Measurements from ENCODE around the gene OR8G1.
"Not testable (repeated sequence)": the region's sequence is repeated elsewhere in the genome, so short reads cannot be mapped to it uniquely, and the experiment has no call there.

OR8G1 gene

DNA sequence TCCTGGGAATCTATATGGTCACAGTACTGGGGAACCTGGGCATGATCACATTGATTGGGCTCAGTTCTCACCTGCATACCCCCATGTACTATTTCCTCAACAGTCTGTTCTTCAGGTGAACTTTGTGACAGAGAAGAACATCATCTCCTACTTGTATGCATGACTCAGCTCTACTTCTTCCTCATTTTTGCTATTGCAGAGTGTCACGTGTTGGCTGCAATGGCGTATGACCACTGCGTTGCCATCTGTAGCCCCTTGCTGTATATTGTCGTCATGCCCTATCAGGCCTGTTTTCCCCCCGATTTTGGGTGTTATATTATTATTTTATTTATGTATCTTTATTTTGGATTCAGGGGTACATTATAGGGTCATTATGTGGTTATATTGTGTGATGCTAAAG, 2.4 kb upstream of the OR8G1 start:
- no peak for DNase-seq (ENCODE audit: low read depth)

DNA sequence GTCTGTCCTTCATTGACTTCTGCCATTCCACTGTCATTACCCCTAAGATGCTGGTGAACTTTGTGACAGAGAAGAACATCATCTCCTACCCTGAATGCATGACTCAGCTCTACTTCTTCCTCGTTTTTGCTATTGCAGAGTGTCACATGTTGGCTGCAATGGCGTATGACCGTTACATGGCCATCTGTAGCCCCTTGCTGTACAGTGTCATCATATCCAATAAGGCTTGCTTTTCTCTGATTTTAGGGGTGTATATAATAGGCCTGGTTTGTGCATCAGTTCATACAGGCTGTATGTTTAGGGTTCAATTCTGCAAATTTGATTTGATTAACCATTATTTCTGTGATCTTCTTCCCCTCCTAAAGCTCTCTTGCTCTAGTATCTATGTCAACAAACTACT, 9.0 kb downstream of the OR8G1 start:
- DNase-seq (ENCODE audit: low read depth), result not testable (repeated sequence)

DNA sequence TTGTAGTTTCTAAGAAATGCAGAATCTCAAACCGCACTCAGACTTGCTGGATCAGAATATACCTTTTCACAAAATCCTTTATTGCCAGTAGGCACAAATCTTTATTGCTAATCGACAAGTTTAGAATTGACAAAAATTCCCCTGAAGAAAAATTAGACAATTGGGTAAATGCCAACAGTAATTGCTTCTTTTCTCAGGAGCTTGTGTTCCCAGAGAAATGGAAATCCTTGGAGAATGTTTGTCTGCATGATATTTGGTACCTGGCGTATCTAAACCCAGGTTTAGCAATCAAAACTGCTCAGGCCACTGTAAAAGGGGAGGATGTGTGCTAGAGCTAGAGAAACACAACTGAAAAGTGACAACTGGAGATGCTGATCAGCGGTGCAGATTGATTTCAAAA, 15.2 kb downstream of the OR8G1 start, which contains the start of gene OR8G5:
Gene OR8G5, plus strand, starts transcription at position 301 of the 400 bp plus-strand sequence. CDS start 8,556 bp downstream, outside the sequence.
- DNase-seq (ENCODE audit: low read depth), result no peak

DNA sequence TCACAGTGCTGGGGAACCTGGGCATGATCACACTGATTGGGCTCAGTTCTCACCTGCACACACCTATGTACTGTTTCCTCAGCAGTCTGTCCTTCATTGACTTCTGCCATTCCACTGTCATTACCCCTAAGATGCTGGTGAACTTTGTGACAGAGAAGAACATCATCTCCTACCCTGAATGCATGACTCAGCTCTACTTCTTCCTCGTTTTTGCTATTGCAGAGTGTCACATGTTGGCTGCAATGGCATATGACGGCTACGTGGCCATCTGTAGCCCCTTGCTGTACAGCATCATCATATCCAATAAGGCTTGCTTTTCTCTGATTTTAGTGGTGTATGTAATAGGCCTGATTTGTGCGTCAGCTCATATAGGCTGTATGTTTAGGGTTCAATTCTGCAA, 24.1 kb downstream of the OR8G1 start:
- not testable (repeated sequence) for DNase-seq (ENCODE audit: low read depth)

DNA sequence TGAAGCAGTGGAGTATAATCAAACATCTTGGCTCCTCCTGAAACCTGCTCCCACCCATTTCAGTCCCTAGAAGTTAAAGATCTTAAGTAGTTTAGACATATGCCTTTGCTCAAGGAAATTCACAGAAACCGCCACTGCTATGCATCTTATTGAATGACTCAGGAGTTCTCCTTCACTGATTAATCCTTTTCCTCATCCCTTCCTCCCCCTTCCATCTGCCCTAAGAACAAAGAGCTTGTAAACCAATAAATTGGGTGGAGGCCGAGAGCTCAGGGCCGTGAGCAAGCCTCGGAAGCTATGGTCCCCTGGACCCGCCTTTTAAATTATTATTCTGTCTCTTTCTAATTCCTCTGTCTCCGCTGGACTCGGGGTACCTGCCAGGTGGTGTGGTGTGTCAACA, 30.0 kb downstream of the OR8G1 start:
- DNase-seq (ENCODE audit: low read depth), result not testable (repeated sequence)

DNA sequence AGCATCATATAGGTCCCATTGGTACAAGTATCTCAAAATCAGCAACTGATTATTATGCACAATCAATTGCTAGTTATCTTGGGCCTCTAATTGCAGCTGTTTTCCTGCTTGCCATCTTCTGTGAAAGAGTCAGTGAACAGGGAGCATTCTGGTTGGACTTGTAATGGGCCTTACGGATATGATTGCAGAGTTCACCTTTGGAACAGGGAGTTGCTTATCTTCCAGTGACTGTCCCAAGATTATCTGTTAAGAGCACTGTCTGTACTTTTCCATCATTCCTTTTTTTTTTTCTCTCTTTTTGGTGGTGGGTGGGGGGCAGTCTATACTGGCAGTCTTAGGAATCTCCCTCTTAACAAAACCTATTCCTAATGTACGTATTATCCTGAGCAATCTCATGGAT, 33.1 kb downstream of the OR8G1 start:
- no peak for DNase-seq (ENCODE audit: low read depth)

DNA sequence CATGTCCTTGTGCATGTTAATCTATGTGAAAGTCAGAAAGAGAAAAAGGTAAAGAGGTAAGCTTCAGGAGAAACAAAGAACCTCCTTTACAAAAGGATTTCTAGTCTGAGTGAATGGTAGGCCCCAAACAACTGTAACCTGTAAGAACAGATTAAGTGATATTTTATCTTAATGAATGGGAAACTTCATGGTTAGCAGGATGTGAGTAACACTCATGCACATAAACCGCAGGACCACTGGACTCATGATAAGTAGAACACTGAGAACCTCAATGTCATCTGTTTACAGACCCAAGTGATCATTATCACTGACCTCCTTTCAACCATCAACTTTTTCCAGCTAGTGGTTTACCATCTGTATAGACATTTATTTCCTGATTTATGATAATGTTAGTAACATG, 35.2 kb downstream of the OR8G1 start:
- DNase-seq (ENCODE audit: low read depth), result no peak

DNA sequence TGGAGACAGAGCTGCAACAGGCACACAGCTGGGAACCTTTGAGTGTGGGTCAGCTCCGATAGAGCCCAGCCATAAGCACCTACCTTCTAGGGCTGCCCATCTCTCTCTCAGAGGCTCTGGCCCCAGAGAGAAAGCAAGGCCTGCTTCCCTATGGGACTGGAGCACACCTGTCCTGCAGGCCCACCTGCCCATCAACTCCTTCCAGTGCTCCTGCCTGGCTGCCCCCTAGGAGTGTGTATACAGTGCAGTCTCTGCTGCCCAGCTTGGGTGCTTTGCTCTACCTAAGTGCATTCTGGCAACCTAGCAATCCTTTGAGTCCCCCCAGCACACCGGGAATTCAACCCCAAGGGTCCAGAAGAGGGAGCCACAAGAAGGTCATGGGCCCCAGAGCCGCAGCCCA, 36.3 kb downstream of the OR8G1 start:
- no peak for DNase-seq (ENCODE audit: low read depth)

DNA sequence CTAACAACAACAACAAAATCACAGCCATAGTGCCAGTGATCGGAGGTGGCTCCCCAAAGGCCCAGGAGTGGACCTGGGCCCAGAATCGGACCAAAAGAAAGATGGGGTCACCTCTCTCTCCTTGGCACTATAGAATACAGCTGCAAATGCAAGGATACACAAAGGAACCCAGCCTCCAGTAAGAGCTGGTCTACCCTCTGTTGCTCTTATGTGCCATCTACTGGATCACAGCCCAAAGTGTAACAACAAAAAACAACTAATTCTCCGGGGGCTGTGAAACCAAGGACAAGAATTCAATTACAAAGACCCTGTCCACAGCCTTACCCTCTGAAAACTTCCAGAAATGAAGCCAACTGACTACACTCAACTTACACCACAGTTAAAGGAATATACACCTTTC, 36.9 kb downstream of the OR8G1 start:
- no peak for DNase-seq (ENCODE audit: low read depth)

DNA sequence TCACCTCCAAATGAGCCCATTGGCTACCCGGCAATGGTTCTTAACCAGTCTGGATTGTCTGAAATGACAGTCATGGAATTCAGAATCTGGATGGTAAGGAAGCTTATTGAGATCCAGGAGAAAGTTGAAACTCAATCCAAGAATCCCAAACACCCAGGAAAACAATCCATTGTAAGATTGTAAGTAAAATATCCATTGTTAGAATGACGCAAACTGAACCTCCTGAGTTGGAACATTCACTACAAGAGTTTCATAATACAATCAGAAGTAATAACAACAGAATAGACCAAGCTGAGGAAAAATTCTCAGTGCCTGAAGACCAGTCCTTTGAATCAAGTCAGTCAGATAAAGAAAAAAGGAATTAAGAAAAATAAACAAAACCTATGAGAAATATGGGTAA, 37.4 kb downstream of the OR8G1 start:
- DNase-seq (ENCODE audit: low read depth), result no peak

DNA sequence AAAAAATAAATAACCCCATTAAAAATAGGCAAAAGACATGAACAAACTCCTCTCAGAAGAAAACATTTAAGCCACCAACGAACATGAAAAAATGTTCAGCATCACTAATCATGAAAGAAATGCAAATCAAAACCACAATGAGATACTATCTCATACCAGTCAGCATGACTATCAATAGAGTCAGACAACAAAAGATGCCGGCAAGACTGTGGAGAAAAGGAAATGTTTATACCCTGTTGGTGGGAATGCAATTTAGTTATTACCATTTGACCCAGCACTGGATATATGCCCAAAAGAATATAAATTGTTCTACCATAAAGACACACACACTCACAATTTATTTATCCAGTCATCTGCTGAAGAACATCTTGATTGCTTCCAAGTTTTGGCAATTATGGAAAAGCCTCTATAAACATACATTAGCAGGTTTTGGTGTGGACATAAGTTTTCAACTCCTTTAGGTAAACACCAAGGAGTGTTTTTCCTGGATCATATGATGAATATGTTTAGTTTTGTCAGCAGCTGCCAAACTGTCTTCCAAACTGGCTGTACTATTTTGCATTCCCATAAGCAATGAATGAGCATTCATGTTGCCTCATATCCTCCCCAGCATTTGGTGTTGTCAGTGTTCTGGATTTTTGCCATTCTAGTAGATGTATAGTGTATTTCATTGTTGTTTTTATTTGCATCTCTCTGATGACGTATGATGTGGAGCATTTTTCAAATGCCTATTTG, 44.9 kb downstream of the OR8G1 start:
- peak; percentile 51 for DNase-seq (ENCODE audit: low read depth)

DNA sequence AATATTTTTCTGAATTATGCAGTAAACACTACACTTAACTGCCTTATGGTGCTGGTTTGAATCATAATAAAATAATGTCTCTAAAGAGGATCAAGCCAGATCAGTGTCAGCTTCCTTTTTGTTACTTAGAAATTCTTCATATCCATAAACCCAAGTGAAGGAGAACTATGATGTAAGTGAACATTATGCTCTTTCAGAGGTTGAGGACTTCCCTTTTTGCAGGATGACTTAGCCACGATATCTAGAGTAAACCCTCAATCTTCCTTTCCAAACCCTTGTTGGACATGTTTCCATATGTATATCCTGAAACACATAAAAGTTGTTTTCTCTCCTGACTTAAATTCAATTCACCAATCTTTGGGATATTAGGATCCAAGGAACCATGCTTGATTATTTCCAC, 53.8 kb downstream of the OR8G1 start:
- DNase-seq (ENCODE audit: low read depth), result no peak

DNA sequence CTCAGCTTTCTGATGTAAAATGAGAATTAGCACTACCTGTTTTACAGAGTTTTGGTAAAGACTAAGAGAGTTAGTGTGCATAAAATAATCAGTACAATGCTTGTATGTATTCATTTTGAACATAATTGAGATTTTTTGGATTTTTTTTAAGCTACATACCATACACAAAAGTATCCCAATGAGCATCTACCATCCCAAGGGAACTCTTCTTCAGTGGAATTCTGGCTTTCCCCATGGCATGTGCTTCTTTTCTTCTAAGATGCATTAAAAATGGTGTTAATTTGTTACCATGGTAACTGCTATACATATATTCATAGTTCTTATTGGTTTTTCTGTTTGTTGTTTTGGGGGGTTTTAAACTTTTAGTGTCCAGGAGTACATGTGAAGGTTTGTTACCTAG, 55.1 kb downstream of the OR8G1 start:
- DNase-seq (ENCODE audit: low read depth), result no peak

DNA sequence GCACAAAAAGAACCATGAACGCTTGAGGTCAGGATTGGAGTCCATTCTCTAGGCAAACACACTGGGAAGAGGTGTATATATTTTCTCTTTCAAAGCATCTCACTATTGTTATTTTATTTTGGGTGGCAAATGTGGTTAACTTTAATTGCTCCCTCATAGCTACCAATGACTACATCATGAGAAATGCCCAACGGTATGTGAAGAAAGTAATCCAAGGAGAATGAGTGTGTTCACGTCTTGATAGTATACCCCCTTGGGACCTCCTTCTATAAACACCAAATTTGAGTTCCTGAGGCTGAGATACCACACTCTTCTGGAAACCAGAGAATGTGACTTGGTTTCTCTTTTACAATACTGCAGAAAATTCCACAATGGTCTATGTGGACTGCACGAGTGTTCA, 57.0 kb downstream of the OR8G1 start:
- DNase-seq (ENCODE audit: low read depth), result peak; percentile 34

DNA sequence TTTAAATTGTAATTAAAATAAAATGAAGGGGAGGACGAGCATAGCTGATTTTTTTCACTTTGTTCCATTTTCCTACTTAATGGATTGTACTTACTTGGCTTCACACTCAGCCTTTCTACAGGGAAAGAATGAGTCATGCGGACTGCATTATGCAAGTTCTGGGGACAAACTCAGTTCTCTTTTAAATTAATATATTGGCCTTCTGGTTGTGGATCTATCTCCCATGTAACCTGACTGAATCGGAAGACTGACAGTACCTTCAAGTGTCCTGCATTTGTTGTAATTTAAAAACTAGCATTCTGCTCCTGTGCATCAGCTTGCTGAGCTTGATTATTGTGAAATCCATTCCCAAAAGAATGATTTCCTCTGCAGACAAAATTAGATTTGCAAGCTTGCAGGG, 60.7 kb downstream of the OR8G1 start:
- DNase-seq (ENCODE audit: low read depth), result no peak

DNA sequence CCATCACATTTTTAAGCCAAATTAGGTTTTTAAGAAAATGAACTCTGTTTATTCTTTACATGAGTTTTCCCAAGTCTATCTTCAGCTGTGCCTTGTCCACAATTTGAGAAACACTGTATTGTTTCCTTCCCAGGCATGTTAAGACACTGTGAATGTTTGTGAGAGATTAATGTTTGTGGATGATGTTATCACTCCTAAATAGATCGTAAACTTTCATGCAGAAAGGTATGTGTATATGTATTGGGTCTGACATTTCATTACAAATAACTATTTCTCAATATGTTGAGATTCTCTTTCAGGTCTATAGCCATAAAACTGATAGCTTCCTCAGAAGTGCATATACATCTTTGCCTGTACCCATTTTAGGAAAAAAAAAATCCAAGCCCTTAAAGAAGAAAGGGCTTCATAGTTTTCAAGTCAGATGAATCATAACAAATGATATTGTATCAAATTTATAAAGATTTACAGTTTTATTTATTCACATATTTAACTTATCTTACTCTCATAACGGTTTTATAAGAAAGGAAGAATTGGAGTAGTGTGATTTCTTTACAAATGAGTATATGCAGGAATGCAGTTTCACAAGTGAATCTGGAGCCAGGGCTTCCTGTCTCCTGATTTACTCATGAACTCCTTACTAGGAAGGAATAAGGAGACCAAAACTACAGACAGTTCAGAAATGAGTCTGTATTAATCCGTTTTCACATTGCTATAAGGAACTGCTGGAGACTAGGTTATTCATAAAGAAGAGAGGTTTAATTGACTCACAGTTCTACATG, 61.6 kb downstream of the OR8G1 start:
- DNase-seq (ENCODE audit: low read depth), result no peak

All from GM04503 (cell line).